Heart left ventricle (tissue), 13 donors: ENCODE measurements around the gene DDAH2.

ENCODE experiments used
- CTCF ChIP-seq, 12 donors: fragments of 200-600 bp; sonication (generic) in 4 of 12; IDR thresholded peaks; one replicate each; pipeline versions ENCODE4 v1.5.0 to v1.8.0; 2018 to 2022; ENCODE audit warnings: antibody characterized with exemption in 12 of 12, mild to moderate bottlenecking in 5 of 12
- POLR2A ChIP-seq, 2 donors: fragments of 450-650 bp; IDR thresholded peaks; one replicate each; pipeline ENCODE4 v1.6.1; 2017; ENCODE audit warnings: antibody characterized with exemption in 2 of 2, mild to moderate bottlenecking in 2 of 2, moderate library complexity in 2 of 2
- donor health status: ischemic (EF 13 %, LVEDD 7.1; RV severe dilation, severe dysfunction).
- donor health status: DM: no; HTN: yes; CAD: no.
- donor health status: DM: no; HTN: no; CAD: no.
- donor health status: ischemic (EF 25% LVEDD 6.9; RV normal size, moderate dysfunction).
- donor health status: ischemic (EF 25% LVEDD 5.7; RV mildly dilated, moderate dysfunction).
- donor health status: ischemic (EF 35%, LVEDD 5.7; RV mildly dilated, moderate dysfunction).
- donor health status: nonischemic (EF 11% LVEDD 7.7; RV severe dilation, severe dysfunction).
- donor health status: DM: yes; HTN: yes; CAD: no.
- donor health status: PGD.
- donor health status: ischemic (EF 29% LVEDD 5.4; RV normal size, mild dysfunction).
- donor health status: nonischemic (EF 23%, LVEDD 6.1; RV moderate dilation, normal function).

GRCh38 chr6:31691564-31692108, 37.5 kb downstream of the DDAH2 start:
- TF ChIP-seq POLR2A (IDR thresholded peaks at IDR 0.05): no peak
- TF ChIP-seq CTCF (IDR thresholded peaks at IDR 0.05): no peak
